Natural killer cell (primary cell): ENCODE measurements around the gene HSFX4. TPM values are rescaled to one million over a fixed set of nuclear protein-coding genes. Genes with fewer than 3 reads are reported as not detected.

Experiments
- ATAC-seq, 3 donors: fragments of 150-1000 bp in 2 of 3; fragments of 200-7000 bp in 1 of 3; cut with Tn5 transposase; 1 replicate in 1 of 3; 2 replicates in 2 of 3; pipeline ENCODE4 v1.10.0; 2021; ENCODE audit warnings: mild to moderate bottlenecking in 2 of 3, moderate library complexity in 2 of 3
- DNase-seq, 2 donors: peaks; one replicate each; pipeline versions ENCODE4 v3.0.0 to v3.0.0-alpha.2; 2013 to 2021; ENCODE audit warnings: mixed read lengths in 1 of 2
- H3K27ac ChIP-seq: one replicate; pipeline ENCODE4 v1.5.1; 2013; ENCODE audit warnings: mild to moderate bottlenecking, low read length
- H3K27me3 ChIP-seq: one replicate; pipeline ENCODE4 v1.6.1; 2013; ENCODE audit warnings: low read length; ENCODE audit not compliant: control insufficient read depth, insufficient read depth
- H3K36me3 ChIP-seq: one replicate; pipeline ENCODE4 v1.6.1; 2013; ENCODE audit warnings: low read length; ENCODE audit not compliant: control insufficient read depth, insufficient read depth
- H3K4me1 ChIP-seq: one replicate; pipeline ENCODE4 v1.6.1; 2013; ENCODE audit warnings: low read length; ENCODE audit not compliant: control insufficient read depth, insufficient read depth
- H3K4me3 ChIP-seq: one replicate; pipeline ENCODE4 v1.5.1; 2013; ENCODE audit warnings: low read length
- H3K9me3 ChIP-seq: one replicate; pipeline ENCODE4 v1.6.1; 2013; ENCODE audit warnings: low read length; ENCODE audit not compliant: control insufficient read depth, insufficient read depth
- H3K27ac Mint-ChIP-seq, 2 donors: one replicate each; pipeline ENCODE4 v1.8.0; 2022; ENCODE audit warnings: mild to moderate bottlenecking in 2 of 2, mixed read lengths in 2 of 2, moderate library complexity in 1 of 2
- H3K27me3 Mint-ChIP-seq, 2 donors: one replicate each; pipeline ENCODE4 v1.8.0; 2022; ENCODE audit warnings: low read depth in 2 of 2, mixed read lengths in 2 of 2
- H3K36me3 Mint-ChIP-seq: one replicate; pipeline ENCODE4 v1.8.0; 2022; ENCODE audit warnings: mixed read lengths
- H3K4me1 Mint-ChIP-seq, 2 donors: one replicate each; pipeline ENCODE4 v1.8.0; 2022; ENCODE audit warnings: mixed read lengths in 2 of 2
- H3K4me3 Mint-ChIP-seq: one replicate; pipeline ENCODE4 v1.8.0; 2022; ENCODE audit warnings: mild to moderate bottlenecking, moderate library complexity, mixed read lengths
- H3K9me3 Mint-ChIP-seq, 2 donors: one replicate each; pipeline ENCODE4 v1.8.0; 2022; ENCODE audit warnings: mixed read lengths in 2 of 2
- WGBS: methylation state at CpG from one replicate; pipeline ENCODE4 v1.1.7; 2013; ENCODE audit warnings: missing lambda C conversion rate; ENCODE audit not compliant: insufficient coverage; 5-methylcytosine and 5-hydroxymethylcytosine counted together
- intact Hi-C: fragments of 100-400 bp; cut with micrococcal nuclease; formaldehyde crosslinking; loops from one replicate; pipeline ENCODE4 v1.14.2; 2022
- total RNA-seq, 4 donors: library from RNA; stranded (reverse); fragments of 120-200 nt in 1 of 4; gene quantifications; one replicate each; pipeline versions ENCODE4 v1.2.3 to v1.2.4, GENCODE V29; 2013 to 2022
- TF ChIP-seq, protein P1 (sequence below): fragments of 200-600 bp; IDR thresholded peaks from one replicate; pipeline ENCODE4 v1.8.0; 2022; ENCODE audit warnings: antibody characterized with exemption

Gene HSFX4
- total RNA-seq, 3 donors from 2014 or later (not counting 1 experiment from before 2014, with no cell fraction given), result not detected

DNA sequence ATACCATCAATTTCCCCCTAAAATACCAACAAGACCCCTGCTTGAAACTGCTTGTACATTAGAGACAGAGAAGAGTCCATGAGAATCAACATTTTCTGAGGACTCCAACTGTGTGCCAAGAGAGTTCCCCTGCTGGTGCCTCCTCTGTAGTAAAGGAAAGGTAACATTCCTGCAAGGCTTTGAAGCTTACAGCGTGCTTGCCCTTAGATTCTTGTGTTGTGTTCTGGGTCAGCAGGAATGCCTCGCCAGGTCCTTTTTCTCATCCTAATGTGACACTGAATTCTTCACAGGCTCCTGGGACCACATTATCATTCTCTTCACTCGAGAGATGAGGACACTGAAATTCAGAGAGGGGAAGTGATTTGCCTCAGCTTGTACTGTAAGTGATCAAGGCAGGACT lies 18.6 kb downstream of the HSFX4 start:
- intact Hi-C loops, result loop anchor here (10.0 kb wide), 1 partner anchor 413 kb away; no protein-coding TSS in a partner anchor
- H3K36me3 ChIP-seq, result peaks cover 17% of the 10 kb centered on the region
- no peak overlapping the region for H3K4me3 ChIP-seq
- Mint-ChIP-seq H3K9me3 (no peaks in the 10 kb centered on the region), H3K36me3 (peaks cover 7% of the 10 kb centered on the region), H3K4me3 (no peak overlapping the region), H3K4me1 (no peaks in the 10 kb centered on the region), H3K27ac (no peak overlapping the region), H3K27me3 (no peaks in the 10 kb centered on the region)
- WGBS, result 100% methylated on average over 1 of the region's 3 CpGs
- H3K4me1 ChIP-seq, result peaks cover 2% of the 10 kb centered on the region
- no peaks in the 10 kb centered on the region for H3K9me3 ChIP-seq
- H3K27ac ChIP-seq, result no peak overlapping the region
- DNase-seq (no peak), ATAC-seq (no peak)
- H3K27me3 ChIP-seq, result no peaks in the 10 kb centered on the region
- TF ChIP-seq, protein P1, sequence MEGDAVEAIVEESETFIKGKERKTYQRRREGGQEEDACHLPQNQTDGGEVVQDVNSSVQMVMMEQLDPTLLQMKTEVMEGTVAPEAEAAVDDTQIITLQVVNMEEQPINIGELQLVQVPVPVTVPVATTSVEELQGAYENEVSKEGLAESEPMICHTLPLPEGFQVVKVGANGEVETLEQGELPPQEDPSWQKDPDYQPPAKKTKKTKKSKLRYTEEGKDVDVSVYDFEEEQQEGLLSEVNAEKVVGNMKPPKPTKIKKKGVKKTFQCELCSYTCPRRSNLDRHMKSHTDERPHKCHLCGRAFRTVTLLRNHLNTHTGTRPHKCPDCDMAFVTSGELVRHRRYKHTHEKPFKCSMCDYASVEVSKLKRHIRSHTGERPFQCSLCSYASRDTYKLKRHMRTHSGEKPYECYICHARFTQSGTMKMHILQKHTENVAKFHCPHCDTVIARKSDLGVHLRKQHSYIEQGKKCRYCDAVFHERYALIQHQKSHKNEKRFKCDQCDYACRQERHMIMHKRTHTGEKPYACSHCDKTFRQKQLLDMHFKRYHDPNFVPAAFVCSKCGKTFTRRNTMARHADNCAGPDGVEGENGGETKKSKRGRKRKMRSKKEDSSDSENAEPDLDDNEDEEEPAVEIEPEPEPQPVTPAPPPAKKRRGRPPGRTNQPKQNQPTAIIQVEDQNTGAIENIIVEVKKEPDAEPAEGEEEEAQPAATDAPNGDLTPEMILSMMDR, result no peak

DNA sequence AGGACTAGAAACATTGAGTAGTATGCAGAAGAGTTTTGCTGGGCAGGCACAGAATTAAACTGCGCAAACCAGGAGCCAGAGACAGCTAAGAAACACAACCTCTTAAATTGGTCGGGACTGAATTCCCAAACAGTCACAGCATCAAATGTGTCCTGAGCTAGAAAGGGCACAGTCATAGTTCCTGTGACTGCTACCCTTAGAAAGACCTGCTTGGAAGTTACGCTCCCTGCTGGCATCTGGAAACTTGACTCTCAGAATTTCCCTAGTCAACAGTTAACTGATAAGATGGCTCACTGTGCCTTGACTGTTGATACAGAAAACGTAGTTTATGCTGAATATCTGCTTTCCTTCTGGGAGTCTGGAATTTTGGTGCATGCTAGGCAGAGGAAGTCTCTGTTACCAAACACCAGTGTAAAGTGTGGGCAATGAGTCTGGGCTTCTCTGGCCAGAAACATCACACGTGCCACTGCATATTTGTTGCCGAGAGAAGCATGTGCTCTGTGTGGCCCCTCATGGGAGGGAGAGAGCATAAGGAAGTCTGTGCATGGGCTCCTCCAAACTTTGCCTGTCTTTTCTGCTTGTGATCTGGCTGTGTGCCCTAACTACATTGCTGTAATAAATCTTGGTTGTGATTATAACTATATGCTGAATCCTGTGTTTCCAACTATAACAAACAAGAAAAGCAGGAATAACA lies 20.5 kb downstream of the HSFX4 start:
- Histone ChIP-seq H3K36me3 (peaks cover 12% of the 10 kb centered on the region), H3K9me3 (no peaks in the 10 kb centered on the region), H3K4me1 (no peaks in the 10 kb centered on the region), H3K27me3 (no peaks in the 10 kb centered on the region), H3K4me3 (no peak overlapping the region), H3K27ac (no peak overlapping the region)
- Mint-ChIP-seq H3K4me3 (no peak overlapping the region), H3K27me3 (no peaks in the 10 kb centered on the region), H3K4me1 (no peaks in the 10 kb centered on the region), H3K36me3 (peaks cover 7% of the 10 kb centered on the region), H3K27ac (no peak overlapping the region), H3K9me3 (no peaks in the 10 kb centered on the region)
- intact Hi-C loops, result loop anchor here (10.0 kb wide), 1 partner anchor 415 kb away; no protein-coding TSS in a partner anchor
- TF ChIP-seq, protein P1, result no peak
- WGBS, result 93% methylated on average over 6 of the region's 6 CpGs
- ATAC-seq (no peak), DNase-seq (no peak)

DNA sequence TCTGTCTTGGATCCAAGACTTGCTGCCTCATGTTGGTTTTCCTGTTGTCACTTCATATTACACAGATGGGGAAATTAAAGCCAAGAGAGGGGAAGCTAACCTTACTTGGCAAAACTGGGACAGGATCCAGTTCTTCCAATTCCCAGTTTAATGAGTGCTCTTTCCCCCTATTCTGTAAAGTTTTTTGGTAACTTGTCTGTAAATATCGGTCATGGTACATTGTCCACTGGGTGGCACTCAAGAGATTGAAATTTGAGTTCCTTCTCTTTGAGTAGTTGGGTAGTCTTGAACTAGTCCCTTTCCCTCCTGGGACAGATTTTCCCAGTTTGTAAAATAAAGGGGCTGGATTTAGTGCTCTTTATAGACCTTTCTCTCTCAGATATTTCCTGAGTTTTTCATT lies 21.3 kb downstream of the HSFX4 start:
- no peak overlapping the region for H3K4me3 Mint-ChIP-seq
- WGBS, result no CpG with 5 or more reads among the region's 1 CpG
- Histone ChIP-seq H3K36me3 (peaks cover 12% of the 10 kb centered on the region), H3K4me3 (no peak overlapping the region), H3K4me1 (no peaks in the 10 kb centered on the region), H3K27ac (no peak overlapping the region), H3K27me3 (no peaks in the 10 kb centered on the region), H3K9me3 (no peaks in the 10 kb centered on the region)
- H3K4me1 Mint-ChIP-seq, result no peaks in the 10 kb centered on the region
- TF ChIP-seq, protein P1, result no peak
- no peak overlapping the region for H3K27ac Mint-ChIP-seq
- intact Hi-C loops, result no loop called here
- ATAC-seq (no peak), DNase-seq (peak in 1 of 2 donors; percentile 49)
- no peaks in the 10 kb centered on the region for H3K9me3 Mint-ChIP-seq
- H3K27me3 Mint-ChIP-seq, result no peaks in the 10 kb centered on the region
- H3K36me3 Mint-ChIP-seq, result peaks cover 7% of the 10 kb centered on the region

DNA sequence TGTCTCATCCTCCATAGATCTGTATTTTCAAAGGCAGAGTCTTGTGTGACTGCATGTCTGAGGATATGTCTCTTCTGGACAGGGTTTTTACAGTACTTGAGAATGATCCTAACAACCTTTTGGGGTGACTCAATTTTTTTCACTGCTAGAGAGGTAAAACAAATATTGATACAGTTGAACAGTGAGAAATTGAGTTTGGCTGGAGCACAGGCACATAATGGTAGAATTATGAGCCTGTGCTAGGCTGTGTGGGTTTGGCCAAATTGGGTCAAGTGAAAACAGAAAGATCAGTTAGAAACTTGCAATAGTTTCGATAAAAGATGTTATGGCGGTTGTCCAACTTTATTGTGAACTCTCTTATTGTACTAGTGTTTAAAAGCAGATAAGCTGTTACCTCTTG lies 32.2 kb downstream of the HSFX4 start:
- no peaks in the 10 kb centered on the region for H3K27me3 Mint-ChIP-seq
- WGBS, result 90% methylated on average over 2 of the region's 2 CpGs
- TF ChIP-seq, protein P1, result no peak
- ATAC-seq (no peak), DNase-seq (no peak)
- H3K9me3 ChIP-seq, result no peaks in the 10 kb centered on the region
- no peaks in the 10 kb centered on the region for H3K4me1 ChIP-seq
- intact Hi-C loops, result loop anchor here (5.0 kb wide), 1 partner anchor 626 kb away; no protein-coding TSS in a partner anchor
- no peak overlapping the region for H3K4me3 ChIP-seq
- H3K4me1 Mint-ChIP-seq, result no peaks in the 10 kb centered on the region
- H3K27me3 ChIP-seq, result no peaks in the 10 kb centered on the region
- no peaks in the 10 kb centered on the region for H3K9me3 Mint-ChIP-seq
- H3K4me3 Mint-ChIP-seq, result no peak overlapping the region
- H3K36me3 Mint-ChIP-seq, result no peaks in the 10 kb centered on the region
- H3K27ac Mint-ChIP-seq, result no peak overlapping the region
- no peak overlapping the region for H3K27ac ChIP-seq
- H3K36me3 ChIP-seq, result peaks cover 17% of the 10 kb centered on the region
